HL-60 (cell line): ENCODE results near the gene ANKRD13B.
"Not testable (repeated sequence)": the region's sequence is repeated elsewhere in the genome, so short reads cannot be mapped to it uniquely, and the experiment has no call there.

Experiments
- CTCF ChIP-seq: IDR thresholded peaks from one replicate; pipeline ENCODE4 v1.5.1; 2011; ENCODE audit warnings: low read length, control low read depth, inconsistent platforms; ENCODE audit not compliant: insufficient read depth
- GABPA ChIP-seq: IDR thresholded peaks from 2 replicates; pipeline ENCODE4 v1.6.1; 2012; ENCODE audit warnings: low read depth
- POLR2AphosphoS5 ChIP-seq: IDR thresholded peaks from 2 replicates; pipeline ENCODE4 v1.6.1; 2012; ENCODE audit warnings: low read depth
- REST ChIP-seq: IDR thresholded peaks from 2 replicates; pipeline ENCODE4 v1.6.1; 2012; ENCODE audit warnings: low read depth; ENCODE audit not compliant: insufficient replicate concordance
- SPI1 ChIP-seq: IDR thresholded peaks from 2 replicates; pipeline ENCODE4 v1.6.1; 2012; ENCODE audit warnings: low read depth, mild to moderate bottlenecking, borderline replicate concordance

GRCh38 chr17:29558139-29558538 lies 34.8 kb upstream of the ANKRD13B start:
- TF ChIP-seq POLR2AphosphoS5, CTCF, REST, GABPA, SPI1: not testable (repeated sequence)
